Liver (tissue), 3 donors: Measurements from ENCODE around the gene AMBRA1.

ENCODE experiments used
- ATF3 ChIP-seq: IDR thresholded peaks from 2 replicates; pipeline ENCODE4 v1.6.1; 2016; ENCODE audit warnings: antibody characterized with exemption
- CTCF ChIP-seq: fragments of 150-350 bp; IDR thresholded peaks from 2 replicates; pipeline ENCODE4 v1.5.1; 2017; ENCODE audit warnings: improper control_type of control experiment, low read depth, low read length; ENCODE audit not compliant: missing input control
- EGR1 ChIP-seq, 2 donors: IDR thresholded peaks; 2 replicates each; pipeline ENCODE4 v1.6.1; 2016 to 2018; ENCODE audit warnings: antibody characterized with exemption in 2 of 2, low read depth in 2 of 2
- FOXA1 ChIP-seq: IDR thresholded peaks from 2 replicates; pipeline ENCODE4 v1.6.1; 2016; ENCODE audit warnings: antibody characterized with exemption
- FOXA2 ChIP-seq: IDR thresholded peaks from 2 replicates; pipeline ENCODE4 v1.6.1; 2016; ENCODE audit warnings: antibody characterized with exemption
- GABPA ChIP-seq, 2 donors: IDR thresholded peaks in 1 of 2; conservative IDR thresholded peaks in 1 of 2; 2 replicates each; pipeline ENCODE4 v1.6.1; 2016; ENCODE audit warnings: antibody characterized with exemption in 2 of 2, mild to moderate bottlenecking in 1 of 2, moderate library complexity in 1 of 2
- JUND ChIP-seq, 2 donors: IDR thresholded peaks; 2 replicates each; pipeline ENCODE4 v1.6.1; 2016; ENCODE audit warnings: antibody characterized with exemption in 2 of 2
- MAX ChIP-seq: IDR thresholded peaks from 2 replicates; pipeline ENCODE4 v1.6.1; 2016; ENCODE audit warnings: antibody characterized with exemption
- RAD21 ChIP-seq, 2 donors: IDR thresholded peaks; 2 replicates each; pipeline ENCODE4 v1.6.1; 2016; ENCODE audit warnings: antibody characterized with exemption in 2 of 2, mild to moderate bottlenecking in 2 of 2
- REST ChIP-seq: IDR thresholded peaks from 2 replicates; pipeline ENCODE4 v1.6.1; 2016; ENCODE audit warnings: antibody characterized with exemption, mild to moderate bottlenecking
- SP1 ChIP-seq: IDR thresholded peaks from 2 replicates; pipeline ENCODE4 v1.6.1; 2018; ENCODE audit warnings: antibody characterized with exemption, mild to moderate bottlenecking
- TAF1 ChIP-seq: conservative IDR thresholded peaks from 2 replicates; pipeline ENCODE4 v1.6.1; 2016; ENCODE audit warnings: antibody characterized with exemption, mild to moderate bottlenecking
- YY1 ChIP-seq: IDR thresholded peaks from 2 replicates; pipeline ENCODE4 v1.6.1; 2016; ENCODE audit warnings: antibody characterized with exemption, mild to moderate bottlenecking
- ZBTB33 ChIP-seq: IDR thresholded peaks from 2 replicates; pipeline ENCODE4 v1.6.1; 2016; ENCODE audit warnings: antibody characterized with exemption
- donor health status: healthy.
- donor health status: healthy.

GRCh38 chr11:46359953-46360352 is 233.9 kb downstream of the AMBRA1 start:
- no peak for TF ChIP-seq FOXA1
- TF ChIP-seq CTCF = no peak
- TF ChIP-seq ATF3 = no peak
- TF ChIP-seq MAX = no peak
- no peak for TF ChIP-seq RAD21 (IDR thresholded peaks at IDR 0.05)
- TF ChIP-seq YY1 = no peak
- TF ChIP-seq SP1 = no peak
- TF ChIP-seq ZBTB33 = no peak
- TF ChIP-seq REST = no peak
- TF ChIP-seq GABPA (IDR thresholded peaks at IDR 0.05 in 1 of 2, conservative IDR thresholded peaks at IDR 0.05 in 1 of 2) = no peak
- TF ChIP-seq JUND (IDR thresholded peaks at IDR 0.05) = no peak
- no peak for TF ChIP-seq EGR1 (IDR thresholded peaks at IDR 0.05; ENCODE audit: low read depth in 2 of 2)
- TF ChIP-seq TAF1 = no peak
- TF ChIP-seq FOXA2 = no peak
